DOHH2 (cell line): ENCODE results near the gene RAP2B.

Experiments used
- CTCF ChIP-seq: fragments of 200-600 bp; sonication (generic); IDR thresholded peaks from one replicate; pipeline ENCODE4 v1.5.1; 2014; ENCODE audit warnings: antibody characterized with exemption, mild to moderate bottlenecking, low read depth, low read length; ENCODE audit not compliant: poor library complexity, severe bottlenecking
- EZH2phosphoT487 ChIP-seq: fragments of 200-600 bp; sonication (generic); IDR thresholded peaks from 2 replicates; pipeline ENCODE4 v1.6.1; 2017; ENCODE audit warnings: borderline replicate concordance, mild to moderate bottlenecking, antibody characterized with exemption, low read length, moderate library complexity, mixed read lengths

GRCh38 chr3:153171918-153172317 lies 9.9 kb downstream of the RAP2B start:
- TF ChIP-seq CTCF (no peak), EZH2phosphoT487 (no peak)
